Sigmoid colon (tissue), 7 donors: ENCODE measurements around the gene CFAP97D2. TPM values are rescaled to one million over a fixed set of nuclear protein-coding genes. Genes with fewer than 3 reads are reported as not detected.

ENCODE experiments used
- DNase-seq: peaks from one replicate; pipeline ENCODE4 v3.0.0-alpha.2; 2019
- H3K27ac ChIP-seq, 4 donors: fragments of 200-600 bp; sonication (generic); one replicate each; pipeline ENCODE4 v1.5.1; 2016 to 2019; ENCODE audit warnings: mild to moderate bottlenecking in 1 of 4
- H3K27me3 ChIP-seq, 3 donors: fragments of 200-600 bp; sonication (generic); one replicate each; pipeline ENCODE4 v1.5.1; 2019; ENCODE audit warnings: mild to moderate bottlenecking in 1 of 3
- H3K36me3 ChIP-seq, 4 donors: fragments of 200-600 bp; sonication (generic); one replicate each; pipeline ENCODE4 v1.5.1; 2016 to 2019
- H3K4me1 ChIP-seq, 4 donors: fragments of 200-600 bp; sonication (generic); one replicate each; pipeline ENCODE4 v1.5.1; 2017 to 2019
- H3K4me3 ChIP-seq, 4 donors: fragments of 200-600 bp; sonication (generic); one replicate each; pipeline ENCODE4 v1.5.1; 2017 to 2019; ENCODE audit warnings: mild to moderate bottlenecking in 2 of 4, moderate library complexity in 1 of 4
- H3K9me3 ChIP-seq, 4 donors: fragments of 200-600 bp in 3 of 4; sonication (generic) in 3 of 4; one replicate each; pipeline versions ENCODE4 v1.5.1 to v1.6.1; 2013 to 2019
- CTCF ChIP-seq, 4 experiments: fragments of 450-650 bp in 3 of 4; fragments of 200-600 bp in 1 of 4; IDR thresholded peaks; one replicate each; pipeline ENCODE4 v1.5.1; 2016 to 2019; ENCODE audit warnings: antibody characterized with exemption in 4 of 4, mild to moderate bottlenecking in 3 of 4, moderate library complexity in 2 of 4
- EP300 ChIP-seq, 4 donors: sonication (generic); formaldehyde crosslinking; IDR thresholded peaks; one replicate each; pipeline ENCODE4 v1.6.1; 2017; ENCODE audit warnings: antibody characterized with exemption in 4 of 4
- POLR2A ChIP-seq, 2 donors: fragments of 450-650 bp; IDR thresholded peaks; one replicate each; pipeline ENCODE4 v1.6.1; 2016; ENCODE audit warnings: antibody characterized with exemption in 2 of 2, mild to moderate bottlenecking in 2 of 2, moderate library complexity in 2 of 2
- POLR2AphosphoS5 ChIP-seq, 4 donors: sonication (generic); formaldehyde crosslinking; IDR thresholded peaks; one replicate each; pipeline ENCODE4 v1.6.1; 2017; ENCODE audit warnings: antibody characterized with exemption in 4 of 4
- WGBS, 2 donors: extraction: QIAGEN DNeasy Blood & Tissue Kit; methylation state at CpG; one replicate each; pipeline ENCODE4 v1.1.7; 2013; 5-methylcytosine and 5-hydroxymethylcytosine counted together
- intact Hi-C: fragments of 100-400 bp; cut with DNase I; formaldehyde crosslinking; loops from one replicate; pipeline ENCODE4 v1.15.1; 2023
- polyA plus RNA-seq, 3 donors: library from polyadenylated mRNA; stranded (reverse); fragments of 200-250 nt; gene quantifications; one replicate each; pipeline ENCODE4 v1.2.3, GENCODE V29; 2013
- total RNA-seq, 4 donors: library from RNA; depleted of rRNA; stranded (reverse); fragments of >200 nt; gene quantifications; one replicate each; pipeline ENCODE4 v1.1.0, GENCODE V29; 2016
- donor health status: healthy with polysubstance abuse.
- donor health status: Bipolar disorder and iron deficiency.
- donor health status: healthy.

The CFAP97D2 gene
- total and polyA plus RNA-seq, 7 donors: 0.04 TPM; not detected in 6

GRCh38 chr13:114149774-114150740, 29.0 kb upstream of the CFAP97D2 start:
- Histone ChIP-seq H3K36me3 (no peaks in the 10 kb centered on the region), H3K27me3 (no peaks in the 10 kb centered on the region), H3K9me3 (no peaks in the 10 kb centered on the region), H3K4me3 (no peak overlapping the region), H3K4me1 (no peaks in the 10 kb centered on the region), H3K27ac (no peak overlapping the region)
- intact Hi-C loops: no loop called here
- 74 to 92% methylated on average over 12 of the region's 12 CpGs for WGBS, 2 donors
- no peak for TF ChIP-seq EP300 (IDR thresholded peaks at IDR 0.05)
- TF ChIP-seq POLR2A (IDR thresholded peaks at IDR 0.05): no peak
- no peak for TF ChIP-seq POLR2AphosphoS5 (IDR thresholded peaks at IDR 0.05)
- no peak for TF ChIP-seq CTCF (IDR thresholded peaks at IDR 0.05)
- DNase-seq: no peak

- 68 to 71% methylated on average over 10 of the region's 10 CpGs for WGBS, 2 donors
- H3K4me1 ChIP-seq: no peaks in the 10 kb centered on the region
- H3K27me3 ChIP-seq: no peaks in the 10 kb centered on the region
- no peak for TF ChIP-seq POLR2A (IDR thresholded peaks at IDR 0.05)
- no peak for TF ChIP-seq POLR2AphosphoS5 (IDR thresholded peaks at IDR 0.05)
- TF ChIP-seq EP300 (IDR thresholded peaks at IDR 0.05): no peak
- no peak for TF ChIP-seq CTCF (IDR thresholded peaks at IDR 0.05)
- no peak overlapping the region for H3K4me3 ChIP-seq
- no peaks in the 10 kb centered on the region for H3K9me3 ChIP-seq
- intact Hi-C loops: no loop called here
- DNase-seq: no peak
- H3K27ac ChIP-seq: no peak overlapping the region
- no peaks in the 10 kb centered on the region for H3K36me3 ChIP-seq
Observed at GRCh38 chr13:114151031-114151430, 28.0 kb upstream of the CFAP97D2 start.

- TF ChIP-seq EP300 (IDR thresholded peaks at IDR 0.05) (no peak), POLR2A (IDR thresholded peaks at IDR 0.05) (no peak), CTCF (IDR thresholded peaks at IDR 0.05) (no peak), POLR2AphosphoS5 (IDR thresholded peaks at IDR 0.05) (no peak)
- no peak for DNase-seq
- Histone ChIP-seq H3K27ac (no peak overlapping the region), H3K4me1 (no peaks in the 10 kb centered on the region), H3K36me3 (no peaks in the 10 kb centered on the region), H3K27me3 (no peaks in the 10 kb centered on the region), H3K9me3 (no peaks in the 10 kb centered on the region), H3K4me3 (no peak overlapping the region)
- 24 to 76% methylated on average over 28 of the region's 28 CpGs for WGBS, 2 donors
- intact Hi-C loops: no loop called here
Observed at GRCh38 chr13:114151565-114152284, 27.3 kb upstream of the CFAP97D2 start.

- Histone ChIP-seq H3K4me3 (no peak overlapping the region), H3K27me3 (no peaks in the 10 kb centered on the region), H3K27ac (no peak overlapping the region), H3K4me1 (no peaks in the 10 kb centered on the region), H3K9me3 (no peaks in the 10 kb centered on the region), H3K36me3 (no peaks in the 10 kb centered on the region)
- no peak for DNase-seq
- WGBS, 2 donors: 87 to 95% methylated on average over 7 of the region's 7 CpGs
- TF ChIP-seq CTCF (IDR thresholded peaks at IDR 0.05) (no peak), EP300 (IDR thresholded peaks at IDR 0.05) (no peak), POLR2AphosphoS5 (IDR thresholded peaks at IDR 0.05) (no peak), POLR2A (IDR thresholded peaks at IDR 0.05) (no peak)
- intact Hi-C loops: no loop called here
Observed at GRCh38 chr13:114152285-114152645, 26.8 kb upstream of the CFAP97D2 start.
